CD14-positive monocyte (primary cell): ENCODE data around the gene FOXP1. TPM values are rescaled to one million over a fixed set of nuclear protein-coding genes. Genes with fewer than 3 reads are reported as not detected.

ENCODE experiments used
- DNase-seq, 3 donors: peaks; one replicate each; pipeline ENCODE4 v3.0.0-alpha.2; 2011 to 2022
- H2AFZ ChIP-seq: 2 replicates; pipeline ENCODE4 v1.6.0; 2012; ENCODE audit warnings: mild to moderate bottlenecking, low read depth, low read length, inconsistent platforms; ENCODE audit not compliant: insufficient read depth, poor library complexity, severe bottlenecking
- H3K27ac ChIP-seq, 2 donors: 1 replicate in 1 of 2; 2 replicates in 1 of 2; pipeline ENCODE4 v1.5.1; 2012 to 2013; ENCODE audit warnings: low read length in 2 of 2, control low read depth in 1 of 2, inconsistent platforms in 1 of 2, low read depth in 1 of 2, mild to moderate bottlenecking in 1 of 2
- H3K27me3 ChIP-seq, 2 donors: one replicate each; pipeline versions ENCODE4 v1.6.0 to v1.6.1; 2011 to 2013; ENCODE audit warnings: low read length in 2 of 2; ENCODE audit not compliant: control insufficient read depth in 2 of 2, insufficient read depth in 2 of 2
- H3K36me3 ChIP-seq, 2 donors: replicated peaks in 1 of 2; 1 replicate in 1 of 2; 2 replicates in 1 of 2; pipeline versions ENCODE4 v1.5.1 to v1.6.1; 2012 to 2013; ENCODE audit warnings: low read length in 2 of 2, control low read depth in 1 of 2, inconsistent platforms in 1 of 2, mild to moderate bottlenecking in 1 of 2; ENCODE audit not compliant: insufficient read depth in 2 of 2, control insufficient read depth in 1 of 2
- H3K4me1 ChIP-seq, 2 donors: 1 replicate in 1 of 2; 2 replicates in 1 of 2; pipeline versions ENCODE4 v1.5.1 to v1.6.1; 2012 to 2013; ENCODE audit warnings: low read length in 2 of 2, control low read depth in 1 of 2, inconsistent platforms in 1 of 2, mild to moderate bottlenecking in 1 of 2, moderate library complexity in 1 of 2; ENCODE audit not compliant: insufficient read depth in 2 of 2, control insufficient read depth in 1 of 2
- H3K4me2 ChIP-seq: replicated peaks from 2 replicates; pipeline ENCODE3; 2012; ENCODE audit warnings: low read length, moderate library complexity, mild to moderate bottlenecking; ENCODE audit not compliant: poor library complexity, severe bottlenecking; ENCODE audit errors: extremely low read depth
- H3K4me3 ChIP-seq, 3 experiments: fragments of 200-600 bp in 1 of 3; sonication (generic) in 1 of 3; replicated peaks in 1 of 3; 1 replicate in 2 of 3; 2 replicates in 1 of 3; pipeline ENCODE4 v1.5.1; 2011 to 2013; ENCODE audit warnings: low read length in 3 of 3, mild to moderate bottlenecking in 3 of 3, control low read depth in 2 of 3, low read depth in 2 of 3, inconsistent platforms in 1 of 3, moderate library complexity in 1 of 3
- H3K79me2 ChIP-seq: 2 replicates; pipeline ENCODE4 v1.6.0; 2012; ENCODE audit warnings: mild to moderate bottlenecking, control low read depth, inconsistent platforms, low read length, moderate library complexity; ENCODE audit not compliant: insufficient read depth
- H3K9ac ChIP-seq: 2 replicates; pipeline ENCODE4 v1.6.0; 2017; ENCODE audit warnings: low read length, mild to moderate bottlenecking; ENCODE audit not compliant: insufficient read depth, poor library complexity, severe bottlenecking
- H3K9me3 ChIP-seq, 2 donors: replicated peaks in 1 of 2; 1 replicate in 1 of 2; 2 replicates in 1 of 2; pipeline versions ENCODE4 v1.5.1 to v1.6.1; 2012 to 2013; ENCODE audit warnings: low read length in 2 of 2, control low read depth in 1 of 2; ENCODE audit not compliant: control insufficient read depth in 1 of 2, insufficient read depth in 1 of 2
- H4K20me1 ChIP-seq: 2 replicates; pipeline ENCODE4 v1.6.0; 2012; ENCODE audit warnings: mild to moderate bottlenecking, low read length, control low read depth, moderate library complexity; ENCODE audit not compliant: insufficient read depth
- H3K27ac Mint-ChIP-seq, 7 donors: one replicate each; pipeline ENCODE4 v1.8.0; 2020; ENCODE audit warnings: mild to moderate bottlenecking in 7 of 7, mixed read lengths in 7 of 7, moderate library complexity in 6 of 7, inconsistent platforms in 2 of 7
- H3K27me3 Mint-ChIP-seq, 3 donors: one replicate each; pipeline ENCODE4 v1.8.0; 2021 to 2022; ENCODE audit warnings: low read depth in 3 of 3, mild to moderate bottlenecking in 3 of 3, mixed read lengths in 3 of 3, moderate library complexity in 3 of 3, inconsistent platforms in 1 of 3
- H3K36me3 Mint-ChIP-seq, 2 donors: one replicate each; pipeline ENCODE4 v1.8.0; 2020; ENCODE audit warnings: mixed read lengths in 2 of 2, inconsistent platforms in 1 of 2, mild to moderate bottlenecking in 1 of 2
- H3K4me1 Mint-ChIP-seq: one replicate; pipeline ENCODE4 v1.8.0; 2020; ENCODE audit warnings: mild to moderate bottlenecking, mixed read lengths
- H3K4me3 Mint-ChIP-seq, 2 donors: one replicate each; pipeline ENCODE4 v1.8.0; 2020; ENCODE audit warnings: mild to moderate bottlenecking in 2 of 2, mixed read lengths in 2 of 2, moderate library complexity in 1 of 2
- H3K9me3 Mint-ChIP-seq, 7 donors: one replicate each; pipeline ENCODE4 v1.8.0; 2020 to 2022; ENCODE audit warnings: mixed read lengths in 7 of 7, mild to moderate bottlenecking in 6 of 7, moderate library complexity in 6 of 7, inconsistent platforms in 2 of 7
- CTCF ChIP-seq: fragments of 200-600 bp; IDR thresholded peaks from one replicate; pipeline ENCODE4 v1.8.0; 2022; ENCODE audit warnings: antibody characterized with exemption, mild to moderate bottlenecking
- WGBS: methylation state at CpG from one replicate; pipeline ENCODE4 v1.1.5; 2013; ENCODE audit warnings: missing lambda C conversion rate; ENCODE audit not compliant: insufficient coverage; 5-methylcytosine and 5-hydroxymethylcytosine counted together
- intact Hi-C, 2 donors: fragments of 100-400 bp; cut with micrococcal nuclease; formaldehyde crosslinking; loops; one replicate each; pipeline versions ENCODE4 v1.15.0 to v1.15.1; 2023
- polyA plus RNA-seq, 3 donors: library from polyadenylated mRNA; depleted of rRNA in 1 of 3; unstranded in 2 of 3; stranded (reverse) in 1 of 3; fragments of 300-500 nt in 2 of 3; fragments of >200 nt in 1 of 3; fragmentation: Illumina TruSeq in 2 of 3; gene quantifications; 1 replicate in 2 of 3; 2 replicates in 1 of 3; pipeline ENCODE4 v1.2.3, GENCODE V29; 2012 to 2021

Gene FOXP1
- polyA plus RNA-seq, 3 donors = 25.7 to 42.6 (median 27.8) TPM

- no peak overlapping the region for H3K4me3 Mint-ChIP-seq
- H3K27ac Mint-ChIP-seq = peak overlapping the region in 5 of 7 donors; percentile 25 to 83 (median 69)
- H3K4me3 ChIP-seq = peak overlapping the region in 1 of 3 experiments; percentile 15
- no peaks in the 10 kb centered on the region for H4K20me1 ChIP-seq
- H3K9ac ChIP-seq = no peak overlapping the region
- H3K27me3 ChIP-seq = no peaks in the 10 kb centered on the region
- no peak overlapping the region for H2AFZ ChIP-seq
- peaks cover 70 to 84% of the 10 kb centered on the region in 2 donors for H3K4me1 ChIP-seq
- peak overlapping the region; percentile 12 for H3K4me2 ChIP-seq
- no peaks in the 10 kb centered on the region for H3K9me3 ChIP-seq
- no peaks in the 10 kb centered on the region for H3K36me3 ChIP-seq
- peaks cover 0 to 10% of the 10 kb centered on the region in 2 donors for H3K36me3 Mint-ChIP-seq
- no peaks in the 10 kb centered on the region for H3K27me3 Mint-ChIP-seq
- no peak for TF ChIP-seq CTCF
- peaks cover 65% of the 10 kb centered on the region for H3K4me1 Mint-ChIP-seq
- intact Hi-C loops = loop anchor here (5.0 to 10.0 kb wide), 4 partner anchors 32 to 108 kb away; partner anchors contain the start of gene FOXP1 (in 2 of the 2)
- DNase-seq = no peak
- peak overlapping the region in 1 of 2 donors; percentile 74 for H3K27ac ChIP-seq
- WGBS = no CpG with 5 or more reads among the region's 7 CpGs
- peaks cover 83% of the 10 kb centered on the region for H3K79me2 ChIP-seq
- H3K9me3 Mint-ChIP-seq = no peaks in the 10 kb centered on the region
These were observed 33.6 kb downstream of the FOXP1 start for GRCh38 chr3:71549951-71550350.

GRCh38 chr3:71548705-71549384, 34.7 kb downstream of the FOXP1 start:
- H3K9me3 Mint-ChIP-seq = no peaks in the 10 kb centered on the region

More at GRCh38 chr3:71548705-71549384, 34.7 kb downstream of the FOXP1 start:
- Histone ChIP-seq H2AFZ (no peak overlapping the region), H3K9ac (peak overlapping the region; percentile 0), H3K9me3 (no peaks in the 10 kb centered on the region), H3K4me1 (peaks cover 71 to 84% of the 10 kb centered on the region in 2 donors), H3K79me2 (peaks cover 83% of the 10 kb centered on the region), H3K36me3 (no peaks in the 10 kb centered on the region), H4K20me1 (no peaks in the 10 kb centered on the region), H3K27me3 (no peaks in the 10 kb centered on the region), H3K27ac (peak overlapping the region; percentile 86 to 87), H3K4me2 (no peak overlapping the region), H3K4me3 (peak overlapping the region in 1 of 3 experiments; percentile 70)
- intact Hi-C loops = loop anchor here (5.0 to 10.0 kb wide), 4 partner anchors 33 to 107 kb away; partner anchors contain the start of gene FOXP1 (in 2 of the 2)
- peak overlapping the region; percentile 90 to 98 (median 95) for H3K27ac Mint-ChIP-seq
- no peak overlapping the region for H3K4me3 Mint-ChIP-seq
- peaks cover 70% of the 10 kb centered on the region for H3K4me1 Mint-ChIP-seq
- no peak for TF ChIP-seq CTCF
- 80% methylated on average over 1 of the region's 4 CpGs for WGBS
- peaks cover 0 to 10% of the 10 kb centered on the region in 2 donors for H3K36me3 Mint-ChIP-seq
- DNase-seq = peak in 1 of 3 donors; percentile 31
- H3K27me3 Mint-ChIP-seq = no peaks in the 10 kb centered on the region
